BJ (cell line): ENCODE measurements around the gene RFPL1. TPM values are rescaled to one million over a fixed set of nuclear protein-coding genes. Genes with fewer than 3 reads are reported as not detected.
"Not testable (repeated sequence)": the region's sequence is repeated elsewhere in the genome, so short reads cannot be mapped to it uniquely, and the experiment has no call there.

ENCODE experiments used
- CTCF ChIA-PET: fragments of 350-600 bp; formaldehyde crosslinking; extraction: SDS; loops from one replicate; lab custom pipeline; 2021; ENCODE audit warnings: antibody characterized with exemption, inconsistent platforms; lab: Yijun Ruan, JAX
- POLR2A ChIA-PET: fragments of 300-600 bp; sonication (Branson Sonifier 250); formaldehyde crosslinking; extraction: SDS; loops from one replicate; lab custom pipeline; 2021; ENCODE audit warnings: antibody characterized with exemption; lab: Charles Lee
- DNase-seq: peaks from one replicate; pipeline ENCODE4 v3.0.0-alpha.2; 2011; ENCODE audit warnings: low read depth
- H3K27me3 ChIP-seq: 2 replicates; pipeline ENCODE4 v1.6.0; 2011; ENCODE audit warnings: low read length; ENCODE audit not compliant: control insufficient read depth, insufficient read depth
- H3K36me3 ChIP-seq: 2 replicates; pipeline ENCODE4 v1.5.1; 2011; ENCODE audit warnings: low read length; ENCODE audit not compliant: control insufficient read depth, insufficient read depth
- H3K4me3 ChIP-seq: 2 replicates; pipeline ENCODE4 v1.5.1; 2011; ENCODE audit warnings: low read depth, mild to moderate bottlenecking, control low read depth, low read length
- polyA minus RNA-seq: library from RNA; depleted of rRNA, polyadenylated mRNA; stranded (reverse); fragments of >200 nt; gene quantifications from 2 replicates; pipeline ENCODE4 v1.2.3, GENCODE V29; 2011; rRNA and poly(A)+ RNA removed
- polyA plus RNA-seq: library from polyadenylated mRNA; depleted of rRNA; stranded (reverse); fragments of >200 nt; gene quantifications from 2 replicates; pipeline ENCODE4 v1.2.3, GENCODE V29; 2011; rRNA removed
- TF ChIP-seq, protein P1 (sequence below): IDR thresholded peaks from 2 replicates; pipeline ENCODE4 v1.5.1; 2011; ENCODE audit warnings: low read depth, mild to moderate bottlenecking, control low read depth, inconsistent platforms, low read length, moderate library complexity; ENCODE audit not compliant: insufficient read depth

RFPL1 gene
- not detected in 2 replicates for polyA plus RNA-seq
- polyA minus RNA-seq, result not detected in 2 replicates

DNA sequence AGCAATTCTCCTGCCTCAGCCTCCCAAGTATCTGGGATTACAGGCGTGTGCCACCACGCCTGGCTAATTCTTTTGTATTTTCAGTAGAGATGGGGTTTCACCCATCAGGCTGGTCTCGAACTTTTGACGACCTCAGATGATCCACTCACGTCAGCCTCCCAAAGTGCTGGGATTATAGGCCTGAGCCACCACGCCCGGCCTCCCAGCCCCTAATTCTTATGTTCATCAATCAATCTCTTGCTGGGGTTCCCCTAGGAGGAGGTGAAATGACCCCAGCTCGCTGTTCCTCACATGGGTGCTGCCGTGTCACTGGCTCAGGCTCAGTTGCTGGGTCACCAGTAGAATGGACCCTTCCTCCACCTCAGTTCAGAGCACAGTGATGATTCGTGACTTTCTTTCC, at the start of gene RFPL1:
Gene RFPL1, plus strand, starts transcription at position 301 of the 400 bp plus-strand sequence.
- H3K27me3 ChIP-seq, POLR2A ChIA-PET, H3K36me3 ChIP-seq, H3K4me3 ChIP-seq, CTCF ChIA-PET, DNase-seq: not testable (repeated sequence)

- Histone ChIP-seq H3K4me3 (peak overlapping the region; percentile 77), H3K36me3 (peaks cover 4% of the 10 kb centered on the region; the same call in 1 of the 2 replicates), H3K27me3 (no peaks in the 10 kb centered on the region)
- TF ChIP-seq, protein P1, sequence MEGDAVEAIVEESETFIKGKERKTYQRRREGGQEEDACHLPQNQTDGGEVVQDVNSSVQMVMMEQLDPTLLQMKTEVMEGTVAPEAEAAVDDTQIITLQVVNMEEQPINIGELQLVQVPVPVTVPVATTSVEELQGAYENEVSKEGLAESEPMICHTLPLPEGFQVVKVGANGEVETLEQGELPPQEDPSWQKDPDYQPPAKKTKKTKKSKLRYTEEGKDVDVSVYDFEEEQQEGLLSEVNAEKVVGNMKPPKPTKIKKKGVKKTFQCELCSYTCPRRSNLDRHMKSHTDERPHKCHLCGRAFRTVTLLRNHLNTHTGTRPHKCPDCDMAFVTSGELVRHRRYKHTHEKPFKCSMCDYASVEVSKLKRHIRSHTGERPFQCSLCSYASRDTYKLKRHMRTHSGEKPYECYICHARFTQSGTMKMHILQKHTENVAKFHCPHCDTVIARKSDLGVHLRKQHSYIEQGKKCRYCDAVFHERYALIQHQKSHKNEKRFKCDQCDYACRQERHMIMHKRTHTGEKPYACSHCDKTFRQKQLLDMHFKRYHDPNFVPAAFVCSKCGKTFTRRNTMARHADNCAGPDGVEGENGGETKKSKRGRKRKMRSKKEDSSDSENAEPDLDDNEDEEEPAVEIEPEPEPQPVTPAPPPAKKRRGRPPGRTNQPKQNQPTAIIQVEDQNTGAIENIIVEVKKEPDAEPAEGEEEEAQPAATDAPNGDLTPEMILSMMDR, result no peak
- DNase-seq, result no peak
- ChIA-PET POLR2A (no interaction called here), CTCF (interaction anchor here (1.1 to 1.4 kb wide), 3 partner anchors 9 to 82 kb away, joined by 3 read pairs; no protein-coding TSS in a partner anchor)
Observed at GRCh38 chr22:29388759-29389090, 49.7 kb upstream of the RFPL1 start.

GRCh38 chr22:29390270-29390669, 48.1 kb upstream of the RFPL1 start:
- DNase-seq, result no peak
- CTCF ChIA-PET, result no interaction called here
- H3K4me3 ChIP-seq, result no peak overlapping the region
- H3K27me3 ChIP-seq, result no peaks in the 10 kb centered on the region
- H3K36me3 ChIP-seq, result peaks cover 2% of the 10 kb centered on the region; the same call in 1 of the 2 replicates
- POLR2A ChIA-PET, result no interaction called here
- TF ChIP-seq, protein P1, result no peak

DNA sequence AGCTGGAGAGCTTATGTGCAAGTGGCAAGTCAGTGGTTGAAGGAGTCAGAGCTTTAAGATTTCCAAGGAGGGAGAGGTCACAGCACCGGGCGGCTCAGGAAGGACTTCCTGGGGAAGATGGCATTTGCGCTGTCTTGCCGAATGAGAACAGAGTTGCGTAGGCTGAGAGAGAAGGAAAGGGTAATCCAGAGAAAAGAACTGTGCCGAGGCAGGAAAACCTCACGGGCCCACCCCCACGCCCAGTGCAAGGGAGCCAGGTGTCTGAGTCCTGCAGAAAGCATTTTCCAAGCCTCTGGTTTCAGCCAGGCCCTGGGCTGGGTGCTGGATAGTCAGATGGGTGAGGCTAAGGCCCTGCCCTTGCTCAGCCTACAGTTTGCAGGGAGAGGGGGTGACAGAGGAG, 46.8 kb upstream of the RFPL1 start:
- TF ChIP-seq, protein P1, result no peak
- POLR2A ChIA-PET, result no interaction called here
- Histone ChIP-seq H3K4me3 (no peak overlapping the region), H3K27me3 (no peaks in the 10 kb centered on the region), H3K36me3 (no peaks in the 10 kb centered on the region)
- CTCF ChIA-PET, result no interaction called here
- DNase-seq, result no peak

DNA sequence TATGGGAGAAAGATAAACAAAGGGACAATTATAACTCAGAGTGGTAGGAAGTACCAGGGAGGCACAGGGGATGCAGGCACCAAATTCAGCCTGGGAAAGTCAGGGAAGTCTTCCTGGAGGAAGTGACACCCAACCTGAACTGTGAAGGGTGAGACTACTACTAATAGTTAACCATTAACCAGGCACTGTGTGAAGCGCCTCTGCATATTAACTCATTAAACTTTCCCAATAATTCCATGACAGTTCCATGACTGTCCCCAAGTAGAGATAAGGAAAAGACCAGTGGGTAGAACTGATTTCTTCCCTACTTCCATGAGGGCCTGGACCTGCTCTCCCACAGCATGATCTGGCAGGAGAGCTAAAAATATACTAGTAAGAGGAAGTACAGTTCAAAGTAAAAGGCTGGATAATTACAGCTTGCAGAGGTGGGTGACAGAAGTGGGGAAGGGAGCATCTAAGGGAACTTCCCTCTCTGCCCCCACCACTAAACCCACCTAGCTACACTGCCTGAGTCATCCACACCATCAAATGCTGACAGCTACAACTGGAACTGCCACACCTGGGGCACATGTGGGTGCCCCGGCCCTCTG, 45.3 kb upstream of the RFPL1 start:
- no peaks in the 10 kb centered on the region for H3K36me3 ChIP-seq
- ChIA-PET POLR2A (no interaction called here), CTCF (interaction anchor here (2.6 kb wide), 1 partner anchor 131 kb away, joined by 9 read pairs; no protein-coding TSS in a partner anchor)
- H3K4me3 ChIP-seq, result no peak overlapping the region
- TF ChIP-seq, protein P1, result no peak
- H3K27me3 ChIP-seq, result no peaks in the 10 kb centered on the region
- DNase-seq, result no peak
